Measurements from ENCODE around the gene IL1RAPL1. TPM values are rescaled to one million over a fixed set of nuclear protein-coding genes. Genes with fewer than 3 reads are reported as not detected.
"Not testable (repeated sequence)": the region's sequence is repeated elsewhere in the genome, so short reads cannot be mapped to it uniquely, and the experiment has no call there.

The IL1RAPL1 gene
- total RNA-seq, 2 experiments from 2014 or later, result not detected

DNA sequence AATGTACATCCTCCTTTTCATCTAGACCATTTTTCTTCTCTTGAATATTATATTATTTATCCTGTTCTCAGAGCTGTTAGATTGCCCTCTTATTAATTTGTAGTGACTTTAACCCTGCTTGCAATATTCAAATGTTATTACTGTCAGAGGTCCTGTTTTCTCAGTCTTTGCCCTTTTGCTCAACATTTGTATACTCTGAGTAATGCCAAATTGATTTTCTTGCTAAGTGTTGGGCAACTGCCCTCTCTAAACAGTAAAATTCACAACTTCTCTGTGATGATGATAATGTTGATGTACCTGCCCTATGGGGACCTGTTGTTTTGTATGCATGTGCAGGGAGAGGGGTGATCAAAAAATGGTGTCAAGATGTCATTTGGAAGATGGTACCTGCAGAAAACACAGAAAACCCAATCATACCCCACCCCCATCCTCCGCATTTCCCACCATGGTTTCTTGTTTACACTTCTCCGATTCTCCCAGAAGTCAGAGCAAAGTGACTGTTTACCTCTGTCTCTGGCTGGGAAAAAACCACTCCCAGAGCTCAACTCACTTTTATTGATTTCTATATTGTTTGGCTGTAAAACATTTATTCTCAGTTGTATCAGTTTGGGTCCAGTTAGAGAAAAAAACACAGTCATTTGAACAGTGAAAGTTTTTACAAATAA is 694.0 kb downstream of the IL1RAPL1 start:
- no peaks in the 10 kb centered on the region for H3K27me3 Mint-ChIP-seq
- H3K27ac Mint-ChIP-seq, result no peak overlapping the region
- CTCF ChIA-PET, result no interaction called here
- no peak overlapping the region for H3K4me3 Mint-ChIP-seq
- intact Hi-C loops (cut with micrococcal nuclease), result no loop called here
- H3K9me3 Mint-ChIP-seq, result peaks cover 3% of the 10 kb centered on the region
- POLR2A ChIA-PET, result no interaction called here
- no peak for DNase-seq
- H3K36me3 Mint-ChIP-seq, result no peaks in the 10 kb centered on the region
- no peaks in the 10 kb centered on the region for H3K4me1 Mint-ChIP-seq (ENCODE audit: low read depth)

GRCh38 chrX:29285664-29286063 is 698.4 kb downstream of the IL1RAPL1 start:
- CTCF ChIA-PET, result no interaction called here
- intact Hi-C loops (cut with micrococcal nuclease), result no loop called here
- Mint-ChIP-seq H3K9me3 (peaks cover 3% of the 10 kb centered on the region), H3K4me1 (ENCODE audit: low read depth) (no peaks in the 10 kb centered on the region), H3K27ac (no peak overlapping the region), H3K36me3 (no peaks in the 10 kb centered on the region), H3K4me3 (no peak overlapping the region), H3K27me3 (no peaks in the 10 kb centered on the region)
- POLR2A ChIA-PET, result no interaction called here
- no peak for DNase-seq

DNA sequence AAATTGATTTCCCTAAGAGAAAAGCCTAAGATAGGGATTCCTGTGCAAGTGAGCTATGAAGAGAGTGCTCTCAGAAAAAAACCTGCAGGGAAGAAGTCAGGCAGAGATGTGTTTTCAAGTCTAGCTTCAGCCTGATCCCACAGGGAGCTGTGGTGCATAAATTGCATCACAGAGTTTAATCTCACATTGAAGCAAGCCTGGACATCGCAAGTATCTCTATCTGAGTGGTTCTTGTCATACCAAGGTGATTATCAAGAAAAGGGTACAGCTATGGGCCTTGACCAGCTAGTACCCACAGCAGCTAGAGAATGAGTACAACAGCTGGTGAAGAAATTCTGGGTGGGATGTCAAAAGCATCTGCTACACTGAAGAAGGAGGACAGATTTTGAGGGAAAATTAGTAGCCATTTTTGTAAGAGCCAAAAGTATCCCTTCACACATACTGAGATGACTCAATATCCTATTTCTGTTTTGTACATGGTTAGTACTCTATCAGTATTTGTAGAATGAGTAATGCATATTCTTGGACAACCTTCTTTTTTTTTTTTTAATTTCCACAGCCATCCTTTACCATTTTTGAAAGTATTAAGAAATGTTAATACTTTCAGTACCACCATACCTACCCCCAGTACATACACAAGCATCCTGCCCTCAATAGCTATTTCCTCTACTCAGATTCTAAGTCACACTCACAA is 708.9 kb downstream of the IL1RAPL1 start:
- no peaks in the 10 kb centered on the region for H3K4me1 Mint-ChIP-seq (ENCODE audit: low read depth)
- no peaks in the 10 kb centered on the region for H3K36me3 Mint-ChIP-seq
- intact Hi-C loops (cut with micrococcal nuclease), result no loop called here

DNA sequence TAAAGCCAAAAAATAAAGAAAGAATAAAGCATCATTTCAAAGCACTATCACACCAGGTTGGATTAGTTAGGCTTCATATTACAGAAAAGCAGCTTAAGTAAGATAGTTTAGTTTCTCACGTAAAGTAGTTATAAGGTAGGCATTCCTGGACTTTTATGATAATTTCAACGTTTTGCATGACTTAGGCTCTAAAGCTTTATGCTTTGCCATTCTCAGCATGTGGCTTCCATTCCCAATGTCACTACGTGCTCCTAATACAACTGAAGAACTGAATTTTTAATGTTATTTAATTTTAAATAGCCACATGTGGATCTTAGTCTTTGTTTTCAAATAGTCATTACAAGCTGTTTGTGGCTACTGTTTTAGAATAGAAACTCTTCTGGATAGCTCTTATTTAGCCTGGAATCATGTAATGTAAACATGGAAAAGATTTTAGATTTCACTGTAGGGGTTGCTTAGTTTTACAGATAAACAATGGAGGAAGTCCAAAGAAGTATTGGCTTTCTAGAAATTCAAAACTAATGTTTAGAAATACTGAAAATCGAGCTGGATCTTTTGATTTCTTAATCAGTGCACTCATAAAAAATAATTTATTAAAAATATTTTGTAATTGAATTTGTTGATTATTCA is 710.0 kb downstream of the IL1RAPL1 start:
- H3K27ac Mint-ChIP-seq, result no peak overlapping the region
- H3K27me3 Mint-ChIP-seq, result no peaks in the 10 kb centered on the region
- intact Hi-C loops (cut with micrococcal nuclease), result no loop called here
- no peak for DNase-seq
- no peaks in the 10 kb centered on the region for H3K4me1 Mint-ChIP-seq (ENCODE audit: low read depth)
- POLR2A ChIA-PET, result no interaction called here
- no peaks in the 10 kb centered on the region for H3K36me3 Mint-ChIP-seq
- H3K4me3 Mint-ChIP-seq, result no peak overlapping the region
- no peaks in the 10 kb centered on the region for H3K9me3 Mint-ChIP-seq
- CTCF ChIA-PET, result no interaction called here

More for the DNA sequence above, 708.9 kb downstream of the IL1RAPL1 start:
- Mint-ChIP-seq H3K27ac (no peak overlapping the region), H3K9me3 (no peaks in the 10 kb centered on the region), H3K27me3 (no peaks in the 10 kb centered on the region), H3K4me3 (no peak overlapping the region)
- CTCF ChIA-PET, result no interaction called here
- POLR2A ChIA-PET, result no interaction called here
- no peak for DNase-seq

DNA sequence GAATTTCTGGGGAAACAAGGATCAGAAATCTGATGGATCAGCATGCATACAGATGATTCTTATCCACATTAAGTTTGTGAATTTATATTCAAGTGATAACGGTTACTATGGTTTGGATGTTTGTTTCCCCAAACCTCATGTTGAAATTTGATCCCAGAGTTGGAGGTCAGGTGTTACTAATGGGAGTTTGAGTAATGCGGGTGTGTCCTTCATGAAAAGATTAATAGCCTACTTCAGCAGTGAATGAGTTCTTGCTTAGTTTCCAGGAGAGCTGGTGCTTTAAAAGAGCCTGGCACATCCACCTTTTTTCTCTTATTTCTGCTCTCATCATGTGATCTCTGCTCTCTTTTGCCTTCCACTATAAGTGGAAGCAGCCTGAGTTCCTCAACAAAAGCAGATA is 712.4 kb downstream of the IL1RAPL1 start:
- POLR2A ChIA-PET, result no interaction called here
- Mint-ChIP-seq H3K27me3 (no peaks in the 10 kb centered on the region), H3K4me3 (no peak overlapping the region), H3K27ac (no peak overlapping the region), H3K4me1 (ENCODE audit: low read depth) (no peaks in the 10 kb centered on the region), H3K9me3 (no peaks in the 10 kb centered on the region), H3K36me3 (no peaks in the 10 kb centered on the region)
- CTCF ChIA-PET, result no interaction called here
- intact Hi-C loops (cut with micrococcal nuclease), result no loop called here
- DNase-seq, result no peak

- ChIA-PET POLR2A (no interaction called here), CTCF (no interaction called here)
- Mint-ChIP-seq H3K27ac (no peak overlapping the region), H3K36me3 (no peaks in the 10 kb centered on the region), H3K27me3 (no peaks in the 10 kb centered on the region), H3K4me1 (ENCODE audit: low read depth) (no peaks in the 10 kb centered on the region), H3K9me3 (peaks cover 2% of the 10 kb centered on the region), H3K4me3 (no peak overlapping the region)
- intact Hi-C loops (cut with micrococcal nuclease), result no loop called here
- no peak for DNase-seq
Measured at GRCh38 chrX:29308726-29309125, 721.5 kb downstream of the IL1RAPL1 start.

- ChIA-PET POLR2A (no interaction called here), CTCF (no interaction called here)
- Mint-ChIP-seq H3K9me3 (peaks cover 2% of the 10 kb centered on the region), H3K27ac (no peak overlapping the region), H3K4me3 (no peak overlapping the region), H3K4me1 (ENCODE audit: low read depth) (no peaks in the 10 kb centered on the region), H3K27me3 (no peaks in the 10 kb centered on the region), H3K36me3 (no peaks in the 10 kb centered on the region)
- intact Hi-C loops (cut with micrococcal nuclease), result no loop called here
- no peak for DNase-seq
Measured at GRCh38 chrX:29315931-29316330, 728.7 kb downstream of the IL1RAPL1 start.

DNA sequence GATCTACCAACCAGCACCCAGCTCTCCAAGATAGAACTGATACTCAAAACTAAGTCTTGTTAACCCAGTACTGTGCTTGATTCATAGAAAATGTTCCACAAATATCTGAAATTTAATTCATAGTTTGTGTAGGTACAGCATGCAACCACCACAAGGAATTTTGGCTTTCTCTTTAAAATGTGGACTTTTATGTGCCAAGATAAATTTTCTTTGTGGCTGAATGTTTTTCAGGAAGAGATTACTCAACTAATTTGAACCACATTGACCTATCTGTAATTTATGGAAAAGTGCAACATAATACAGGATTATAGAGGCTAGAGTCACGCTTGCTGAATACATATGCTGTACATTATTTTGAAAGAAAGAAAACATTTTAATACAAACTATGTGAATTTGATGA is 730.8 kb downstream of the IL1RAPL1 start:
- ChIA-PET POLR2A (no interaction called here), CTCF (no interaction called here)
- no peak overlapping the region for H3K27ac Mint-ChIP-seq
- no peaks in the 10 kb centered on the region for H3K36me3 Mint-ChIP-seq
- intact Hi-C loops (cut with micrococcal nuclease), result no loop called here
- H3K4me1 Mint-ChIP-seq (ENCODE audit: low read depth), result no peaks in the 10 kb centered on the region
- H3K4me3 Mint-ChIP-seq, result no peak overlapping the region
- no peaks in the 10 kb centered on the region for H3K27me3 Mint-ChIP-seq
- DNase-seq, result no peak
- H3K9me3 Mint-ChIP-seq, result no peaks in the 10 kb centered on the region

GRCh38 chrX:29332429-29332828 is 745.2 kb downstream of the IL1RAPL1 start:
- H3K9me3 Mint-ChIP-seq; intact Hi-C loops (cut with micrococcal nuclease); DNase-seq; H3K4me1 Mint-ChIP-seq (ENCODE audit: low read depth); H3K36me3 Mint-ChIP-seq; CTCF ChIA-PET; H3K27ac Mint-ChIP-seq; POLR2A ChIA-PET; H3K4me3 Mint-ChIP-seq; H3K27me3 Mint-ChIP-seq: not testable (repeated sequence)

GRCh38 chrX:29333091-29333490 is 745.8 kb downstream of the IL1RAPL1 start:
- CTCF ChIA-PET; H3K9me3 Mint-ChIP-seq; H3K36me3 Mint-ChIP-seq; intact Hi-C loops (cut with micrococcal nuclease); H3K27ac Mint-ChIP-seq; H3K27me3 Mint-ChIP-seq; DNase-seq; H3K4me1 Mint-ChIP-seq (ENCODE audit: low read depth); H3K4me3 Mint-ChIP-seq; POLR2A ChIA-PET: not testable (repeated sequence)

- DNase-seq, result no peak
- no peak overlapping the region for H3K4me3 Mint-ChIP-seq
- H3K27me3 Mint-ChIP-seq, result no peaks in the 10 kb centered on the region
- H3K4me1 Mint-ChIP-seq (ENCODE audit: low read depth), result no peaks in the 10 kb centered on the region
- intact Hi-C loops (cut with micrococcal nuclease), result no loop called here
- no peaks in the 10 kb centered on the region for H3K9me3 Mint-ChIP-seq
- ChIA-PET POLR2A (no interaction called here), CTCF (no interaction called here)
- H3K36me3 Mint-ChIP-seq, result no peaks in the 10 kb centered on the region
- H3K27ac Mint-ChIP-seq, result no peak overlapping the region
Measured at GRCh38 chrX:29348288-29348687, 761.0 kb downstream of the IL1RAPL1 start.

GRCh38 chrX:29359276-29359675 is 772.0 kb downstream of the IL1RAPL1 start:
- CTCF ChIA-PET, result no interaction called here
- POLR2A ChIA-PET, result no interaction called here
- Mint-ChIP-seq H3K4me1 (ENCODE audit: low read depth) (no peaks in the 10 kb centered on the region), H3K9me3 (no peaks in the 10 kb centered on the region), H3K27me3 (no peaks in the 10 kb centered on the region), H3K36me3 (no peaks in the 10 kb centered on the region), H3K4me3 (no peak overlapping the region), H3K27ac (no peak overlapping the region)
- intact Hi-C loops (cut with micrococcal nuclease), result no loop called here
- no peak for DNase-seq

GRCh38 chrX:29374765-29375164 is 787.5 kb downstream of the IL1RAPL1 start:
- DNase-seq; H3K4me1 Mint-ChIP-seq (ENCODE audit: low read depth); H3K27ac Mint-ChIP-seq; CTCF ChIA-PET; intact Hi-C loops (cut with micrococcal nuclease); H3K4me3 Mint-ChIP-seq; POLR2A ChIA-PET; H3K27me3 Mint-ChIP-seq; H3K36me3 Mint-ChIP-seq: not testable (repeated sequence)
- peaks cover 13% of the 10 kb centered on the region for H3K9me3 Mint-ChIP-seq

Measured in activated CD4-positive, alpha-beta memory T cell treated with anti-CD3 and anti-CD28 coated beads for 36 hours (primary cell).